Pulmonary artery endothelial cell (primary cell): Measurements from ENCODE around the gene YAP1. TPM values are rescaled to one million over a fixed set of nuclear protein-coding genes. Genes with fewer than 3 reads are reported as not detected.
"Not testable (repeated sequence)": the region's sequence is repeated elsewhere in the genome, so short reads cannot be mapped to it uniquely, and the experiment has no call there.

ENCODE experiments used
- DNase-seq: peaks from one replicate; pipeline ENCODE4 v3.0.0-alpha.2; 2011; ENCODE audit warnings: low read depth, low spot score
- total RNA-seq: library from RNA; depleted of rRNA; stranded (reverse); fragments of >200 nt; gene quantifications from 2 replicates; pipeline ENCODE4 v1.2.3, GENCODE V29; 2014

YAP1 gene
- total RNA-seq, 1 donor from 2014 or later, result 32.0 TPM

DNA sequence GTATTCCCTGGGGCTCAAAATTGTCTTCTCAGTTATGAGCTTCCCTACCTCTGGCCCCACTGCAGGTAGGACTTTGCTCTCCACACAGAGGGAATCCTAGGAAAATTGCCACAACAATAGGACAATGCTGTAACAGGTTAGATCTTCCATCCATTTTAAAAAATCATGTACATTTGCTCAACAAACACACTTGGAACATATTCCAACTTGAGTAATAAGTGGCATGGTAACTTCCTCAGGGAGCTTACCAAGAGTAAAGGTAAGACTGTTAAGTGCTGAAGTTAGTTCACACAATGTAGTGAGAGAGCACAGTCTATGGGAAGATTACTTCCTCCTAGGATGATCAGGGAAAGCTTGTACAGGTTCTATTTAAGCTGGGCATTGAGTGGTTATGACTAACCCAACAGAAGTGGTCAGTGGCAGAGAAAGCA lies 128.2 kb downstream of the YAP1 start:
- no peak for DNase-seq

DNA sequence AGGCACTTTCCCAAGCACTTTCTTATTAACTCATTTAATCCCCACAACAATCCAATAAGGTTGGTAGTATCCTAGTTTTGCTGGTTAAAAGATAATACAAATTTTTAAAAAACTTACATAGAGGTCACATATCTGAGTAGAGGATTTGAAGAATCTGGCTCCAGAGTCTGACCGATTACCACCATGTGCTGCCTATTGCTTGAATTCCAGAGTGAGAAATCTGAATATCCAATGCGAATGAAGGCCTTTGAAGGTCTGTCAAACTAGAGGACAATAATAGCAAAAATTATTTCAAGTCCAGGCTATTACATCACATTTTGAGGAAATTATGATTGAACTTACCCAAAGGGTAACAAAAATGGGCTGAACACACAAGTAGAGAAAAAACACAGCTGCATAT lies 129.2 kb downstream of the YAP1 start:
- no peak for DNase-seq

DNA sequence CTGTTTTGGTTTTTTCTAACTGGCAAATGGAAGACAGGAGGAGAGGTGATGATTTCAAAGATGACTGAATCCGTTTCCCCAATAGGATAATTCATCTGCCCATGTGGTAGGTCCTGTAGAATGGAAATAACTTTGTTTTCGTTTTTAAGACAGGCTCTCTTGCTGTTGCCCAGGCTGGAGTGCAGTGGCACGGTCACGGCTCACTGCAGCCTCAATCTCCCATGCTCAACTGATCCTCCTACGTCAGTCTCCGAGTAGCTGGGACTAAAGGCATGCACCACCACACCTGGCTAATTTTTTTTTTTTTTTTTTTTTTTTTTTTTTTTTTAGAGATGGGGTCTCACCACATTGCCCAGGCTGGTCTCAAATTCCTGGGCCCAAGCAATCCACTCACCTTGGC lies 129.7 kb downstream of the YAP1 start:
- no peak for DNase-seq

DNA sequence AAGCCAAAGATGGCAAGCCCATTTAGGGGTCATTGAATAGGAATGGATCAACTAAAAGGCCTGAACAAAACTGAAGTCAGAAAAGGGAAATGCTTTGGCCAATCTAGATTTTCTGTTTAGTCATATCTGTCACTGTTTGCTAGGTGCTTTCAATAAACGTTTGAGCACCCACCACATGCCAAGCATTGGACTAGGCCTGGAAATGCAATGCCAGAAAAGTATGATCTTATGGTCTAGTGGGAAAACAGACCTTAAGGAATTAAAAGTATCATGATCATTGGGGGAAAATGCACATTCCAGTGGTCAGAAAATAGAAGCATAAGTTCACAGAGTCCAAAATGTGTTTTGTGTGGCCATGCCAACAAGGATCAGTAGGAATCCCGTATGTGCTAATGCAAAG lies 130.3 kb downstream of the YAP1 start:
- no peak for DNase-seq

DNA sequence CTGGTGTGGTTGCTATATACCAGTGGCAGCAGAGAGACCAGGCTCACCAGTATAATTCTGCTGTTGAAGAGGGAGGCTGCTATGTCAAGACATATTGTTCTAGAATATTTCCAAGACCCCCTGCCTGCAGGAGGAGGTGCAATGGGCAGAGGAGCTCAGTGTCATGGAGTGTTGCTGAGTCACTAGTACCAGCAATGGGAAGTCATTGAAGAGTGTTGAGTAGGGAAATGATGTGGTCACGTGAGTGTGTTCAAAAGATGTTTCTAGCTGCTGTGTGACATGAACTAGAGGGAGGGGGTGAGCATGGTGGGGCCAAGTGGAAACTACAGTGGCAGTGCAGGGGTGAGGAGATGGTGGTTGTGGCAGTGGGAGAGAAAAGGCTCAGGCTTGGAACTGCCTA lies 130.8 kb downstream of the YAP1 start:
- DNase-seq, result no peak

DNA sequence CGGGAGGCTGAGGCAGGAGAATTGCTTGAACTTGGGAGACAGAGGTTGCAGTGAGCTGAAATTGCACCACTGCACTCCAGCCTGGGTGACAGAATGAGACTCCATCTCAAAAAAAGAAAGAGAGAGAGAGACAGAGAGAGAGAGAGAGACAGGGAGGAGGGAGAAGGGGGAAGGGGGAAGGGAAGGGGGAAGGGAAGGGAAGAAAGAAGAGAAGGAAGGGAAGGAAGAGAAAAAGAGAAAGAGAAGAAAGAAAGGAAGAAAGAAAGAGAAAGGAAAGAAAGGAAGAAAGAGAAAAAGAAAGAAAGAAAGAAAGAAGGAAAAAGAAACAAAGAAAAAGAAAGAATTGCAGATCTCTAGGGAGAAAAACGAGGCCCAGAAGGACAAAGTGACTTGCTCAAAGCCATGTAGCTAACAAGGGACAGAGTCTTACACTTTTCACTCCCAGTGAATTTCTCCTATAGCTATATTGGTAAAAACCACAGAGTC lies 133.2 kb downstream of the YAP1 start:
- no peak for DNase-seq

DNA sequence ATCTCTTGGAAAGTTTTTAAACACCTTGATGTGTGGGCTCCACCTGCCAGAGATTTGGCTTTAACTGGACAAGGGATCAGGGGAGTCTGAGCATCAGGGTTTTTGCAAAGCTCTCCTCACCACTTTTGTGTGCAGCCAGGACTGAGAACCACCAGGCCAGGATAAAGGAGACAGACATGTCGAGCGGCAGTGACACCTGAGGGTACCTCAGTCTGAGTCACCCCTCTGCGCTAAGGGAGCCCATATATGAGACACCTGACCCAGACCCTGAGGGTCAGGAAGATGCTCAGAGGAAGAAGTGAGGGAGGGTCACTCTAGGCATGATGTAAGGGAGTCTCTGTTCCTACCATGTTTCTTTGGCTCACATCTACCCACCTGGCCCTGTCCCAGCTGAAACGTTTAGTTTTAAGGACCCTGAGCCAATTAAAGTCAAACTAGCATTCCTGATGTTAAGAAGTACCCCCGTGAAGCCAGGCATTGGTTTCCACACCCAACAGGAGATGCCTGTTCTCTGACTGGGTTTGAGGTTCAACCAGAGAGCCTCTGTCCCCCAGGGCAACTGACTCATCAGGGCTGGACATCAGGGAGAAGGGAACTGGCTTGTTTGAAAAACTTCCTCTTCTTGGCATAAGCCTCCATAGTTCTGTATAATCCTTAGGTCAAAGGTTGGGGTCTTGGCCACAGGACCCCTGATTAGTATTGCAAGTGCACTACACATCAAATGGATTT lies 134.6 kb downstream of the YAP1 start:
- no peak for DNase-seq

DNA sequence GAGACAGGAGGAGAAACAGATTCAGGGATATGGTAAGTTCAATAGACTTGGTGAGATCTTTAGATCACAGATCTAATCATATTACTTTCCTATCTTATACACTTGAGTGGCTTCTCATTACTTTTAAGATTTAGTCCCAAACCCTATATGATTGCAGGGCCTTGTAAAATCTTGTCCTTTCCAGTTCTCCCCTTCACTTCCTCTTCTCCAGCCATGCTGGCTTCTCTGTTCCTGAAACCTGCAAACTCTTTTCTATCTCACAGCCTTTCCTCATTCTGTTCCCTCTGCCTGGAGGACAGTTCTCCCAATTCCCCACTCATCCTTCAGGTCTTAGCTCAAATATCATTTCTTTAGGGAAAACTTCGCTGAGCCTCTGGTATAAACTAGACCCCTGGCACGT lies 141.2 kb downstream of the YAP1 start:
- DNase-seq, result no peak

DNA sequence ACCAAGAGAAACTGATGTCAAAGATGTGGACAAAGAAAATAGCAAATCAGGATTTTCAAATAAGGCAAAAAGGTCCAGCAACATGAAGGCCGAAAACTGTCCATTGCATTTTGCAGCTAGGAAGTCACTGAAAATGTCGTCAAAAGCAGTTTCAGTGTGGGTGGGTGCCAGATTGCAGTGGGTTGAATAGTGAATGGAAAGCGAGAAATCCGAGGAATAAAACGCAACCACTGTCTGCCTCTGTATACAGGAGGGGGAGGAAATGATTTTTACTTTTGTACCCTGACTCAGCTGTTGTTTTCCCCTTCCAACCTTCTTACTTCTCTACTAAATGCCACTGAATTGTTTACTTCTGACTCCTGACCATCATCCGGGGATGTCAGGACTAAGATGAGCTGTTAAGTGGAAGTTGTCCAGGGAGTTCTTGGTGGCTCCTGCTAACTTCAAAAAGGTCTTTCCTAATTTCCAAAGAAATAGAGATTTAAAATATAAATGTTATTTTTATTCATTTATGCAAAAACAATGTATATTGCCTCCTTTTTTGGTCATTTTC lies 142.2 kb downstream of the YAP1 start:
- DNase-seq, result no peak

DNA sequence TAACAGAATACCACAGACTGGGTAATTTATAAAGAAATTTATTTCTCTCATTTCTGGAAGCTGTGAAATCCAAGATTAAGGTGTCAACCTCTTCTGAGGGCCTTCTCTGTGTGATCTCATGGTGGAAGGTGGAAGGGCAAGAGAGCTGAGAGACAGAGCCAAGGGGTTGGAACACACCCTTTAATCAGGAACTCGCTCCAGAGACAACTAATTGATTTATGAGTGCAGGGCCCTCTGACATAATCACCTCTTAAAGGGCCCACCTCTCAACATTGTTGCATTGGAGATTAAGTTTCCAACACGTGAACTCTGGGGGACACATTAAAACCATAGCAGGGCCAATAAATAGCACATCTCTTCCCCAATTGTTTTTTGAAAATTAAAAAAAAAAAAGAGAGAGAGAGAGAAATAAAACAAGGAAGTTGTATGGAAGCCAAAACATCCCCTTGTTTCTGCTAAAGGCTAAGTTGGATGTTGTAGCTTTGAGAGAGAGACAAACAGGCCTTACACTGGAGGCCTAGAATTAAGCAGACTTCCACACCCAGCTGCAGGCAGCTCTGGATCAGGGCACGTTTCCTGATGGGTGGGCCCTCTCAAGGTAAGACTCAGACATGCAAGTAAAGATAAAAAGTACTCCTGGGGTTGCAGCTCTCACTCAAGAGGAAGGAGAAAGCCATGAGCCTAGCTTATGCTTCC lies 142.9 kb downstream of the YAP1 start:
- DNase-seq, result no peak

DNA sequence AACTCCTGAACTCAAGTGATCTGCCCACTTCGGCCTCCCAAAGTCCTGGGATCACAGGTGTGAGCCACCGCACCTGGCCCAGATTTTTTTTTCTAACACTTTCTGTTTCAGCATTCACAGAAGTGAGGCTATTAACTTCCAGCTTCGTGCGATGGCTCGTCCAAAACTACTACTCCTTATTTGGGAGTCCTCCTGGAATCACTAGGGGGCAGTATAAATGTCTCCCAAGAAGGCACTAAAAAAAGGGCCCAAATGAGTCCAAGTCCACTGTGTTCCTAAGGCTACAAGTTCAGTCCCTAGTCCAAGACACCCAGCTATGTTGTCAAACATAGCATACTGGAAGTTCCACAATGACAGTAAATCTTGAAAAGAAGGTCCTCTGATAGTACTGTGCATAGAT lies 143.8 kb downstream of the YAP1 start:
- DNase-seq, result no peak

DNA sequence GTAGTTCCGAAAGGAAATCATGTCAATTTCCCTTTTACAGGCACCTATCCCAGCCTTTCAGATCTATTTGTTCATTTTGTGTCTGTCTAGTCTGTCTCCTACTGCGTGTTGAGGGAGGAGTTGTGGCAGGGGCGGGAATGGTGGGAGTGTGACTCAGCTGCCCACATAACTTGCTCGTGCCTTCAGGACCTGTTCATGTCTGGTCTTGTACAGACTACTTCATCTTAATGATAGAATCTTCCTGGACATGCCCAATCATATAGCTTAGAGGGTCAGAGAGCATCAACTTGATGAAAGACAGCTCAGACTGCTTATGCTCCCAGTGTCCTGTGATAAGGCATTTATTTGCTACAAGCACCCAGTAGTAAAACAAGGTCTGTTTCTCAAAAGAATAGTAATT lies 146.0 kb downstream of the YAP1 start:
- no peak for DNase-seq

DNA sequence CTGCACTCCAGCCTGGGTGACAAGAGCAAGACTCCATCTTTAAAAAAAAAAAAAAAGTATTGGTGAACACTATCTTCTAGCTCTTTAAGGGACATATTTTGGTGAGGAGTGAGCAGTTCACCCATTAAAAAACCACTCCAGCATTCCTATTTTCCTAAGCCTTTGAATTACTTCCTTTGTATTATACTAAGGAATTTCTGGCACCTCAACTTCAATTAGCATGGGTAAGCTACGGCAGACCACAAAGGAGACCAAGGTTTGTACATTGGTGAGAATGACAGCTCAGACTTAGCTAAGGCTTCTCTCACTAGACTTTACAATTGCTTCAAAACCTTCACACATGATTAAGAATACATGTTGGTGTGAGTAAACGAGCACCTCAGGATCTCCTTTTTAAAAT lies 150.0 kb downstream of the YAP1 start:
- DNase-seq, result no peak

DNA sequence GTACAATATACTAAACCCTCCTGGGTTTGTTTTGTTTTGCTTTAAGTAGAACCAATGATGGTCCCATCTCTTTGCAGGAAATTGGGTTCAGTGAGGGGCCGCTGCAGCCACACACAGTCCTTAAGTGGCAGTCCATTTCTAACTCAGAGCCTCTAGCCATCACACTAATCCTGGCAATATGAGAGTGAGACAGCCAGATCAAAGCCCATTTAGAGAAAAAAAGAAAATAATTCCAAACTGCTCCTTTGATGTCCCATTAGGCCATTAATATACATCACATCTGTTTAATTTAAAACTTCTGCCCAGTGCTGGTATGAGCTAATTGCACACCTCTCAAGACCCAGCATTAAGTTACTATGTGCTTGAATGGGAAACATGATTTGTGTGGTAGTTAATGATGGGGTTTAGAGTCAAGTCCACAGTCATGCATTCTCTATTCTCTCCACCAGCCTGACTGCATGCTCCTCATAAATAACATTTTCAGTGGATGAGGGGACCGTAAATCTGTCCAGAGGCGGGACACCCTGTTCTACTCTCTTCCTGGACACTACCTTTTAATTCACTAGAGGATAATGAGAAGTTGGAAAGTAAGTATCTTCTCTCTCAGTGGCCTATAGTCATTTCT lies 153.2 kb downstream of the YAP1 start:
- no peak for DNase-seq

DNA sequence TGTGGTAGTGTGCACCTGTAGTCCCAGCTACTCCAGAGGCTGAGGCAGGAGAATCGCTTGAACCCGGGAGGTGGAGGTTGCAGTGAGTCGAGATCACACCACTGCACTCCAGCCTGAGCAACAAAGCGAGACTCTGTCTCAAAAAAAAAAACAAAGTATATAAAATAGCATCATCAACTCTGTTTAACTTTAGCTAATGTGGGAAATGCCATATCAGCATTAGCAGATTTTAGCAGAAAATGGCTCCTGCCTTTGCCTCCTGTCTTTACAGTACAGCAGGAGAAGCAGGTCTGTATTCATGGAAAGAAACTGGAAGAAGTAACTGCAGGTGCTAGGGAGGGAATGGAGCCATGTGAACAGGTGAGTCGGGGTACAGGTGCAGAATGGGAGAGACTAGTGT lies 154.5 kb downstream of the YAP1 start:
- not testable (repeated sequence) for DNase-seq

DNA sequence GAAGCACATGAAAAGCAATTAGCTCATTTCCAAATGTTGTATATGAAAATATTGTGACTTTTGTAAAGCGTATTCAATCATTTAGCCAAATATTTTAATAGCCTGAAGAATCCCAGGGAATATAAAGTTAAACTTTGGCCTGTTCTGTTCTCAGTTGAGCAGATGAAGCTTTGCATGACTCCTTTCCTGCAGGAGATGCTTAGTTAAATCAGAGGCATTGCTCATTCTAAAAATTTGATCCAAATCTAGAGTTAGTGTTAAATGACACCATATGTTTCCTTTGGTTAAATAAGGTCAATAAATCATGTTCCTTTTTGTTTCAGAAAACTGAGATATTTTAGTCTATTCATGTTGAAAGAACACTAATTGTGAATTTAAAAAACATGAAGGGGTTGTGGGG lies 155.9 kb downstream of the YAP1 start:
- DNase-seq, result no peak

DNA sequence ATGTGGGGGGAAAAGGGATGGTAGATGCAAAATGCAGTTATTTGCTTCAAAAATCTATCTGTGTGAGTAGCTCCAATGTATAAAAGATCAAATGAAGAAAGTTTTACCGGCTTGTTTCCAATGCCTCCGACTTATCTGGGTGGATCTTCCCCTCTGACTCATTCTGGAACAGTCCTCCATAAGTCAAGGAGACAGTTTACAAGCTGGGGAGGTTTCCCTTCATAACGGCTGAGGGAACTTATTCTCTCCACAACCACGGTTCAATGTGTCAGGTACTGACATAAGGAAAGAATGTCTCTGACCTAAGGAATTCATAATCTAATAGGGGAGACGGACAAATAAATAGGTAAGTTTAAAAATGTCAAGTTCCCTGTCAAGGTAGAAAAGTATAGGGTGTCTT lies 157.4 kb downstream of the YAP1 start:
- DNase-seq, result no peak

DNA sequence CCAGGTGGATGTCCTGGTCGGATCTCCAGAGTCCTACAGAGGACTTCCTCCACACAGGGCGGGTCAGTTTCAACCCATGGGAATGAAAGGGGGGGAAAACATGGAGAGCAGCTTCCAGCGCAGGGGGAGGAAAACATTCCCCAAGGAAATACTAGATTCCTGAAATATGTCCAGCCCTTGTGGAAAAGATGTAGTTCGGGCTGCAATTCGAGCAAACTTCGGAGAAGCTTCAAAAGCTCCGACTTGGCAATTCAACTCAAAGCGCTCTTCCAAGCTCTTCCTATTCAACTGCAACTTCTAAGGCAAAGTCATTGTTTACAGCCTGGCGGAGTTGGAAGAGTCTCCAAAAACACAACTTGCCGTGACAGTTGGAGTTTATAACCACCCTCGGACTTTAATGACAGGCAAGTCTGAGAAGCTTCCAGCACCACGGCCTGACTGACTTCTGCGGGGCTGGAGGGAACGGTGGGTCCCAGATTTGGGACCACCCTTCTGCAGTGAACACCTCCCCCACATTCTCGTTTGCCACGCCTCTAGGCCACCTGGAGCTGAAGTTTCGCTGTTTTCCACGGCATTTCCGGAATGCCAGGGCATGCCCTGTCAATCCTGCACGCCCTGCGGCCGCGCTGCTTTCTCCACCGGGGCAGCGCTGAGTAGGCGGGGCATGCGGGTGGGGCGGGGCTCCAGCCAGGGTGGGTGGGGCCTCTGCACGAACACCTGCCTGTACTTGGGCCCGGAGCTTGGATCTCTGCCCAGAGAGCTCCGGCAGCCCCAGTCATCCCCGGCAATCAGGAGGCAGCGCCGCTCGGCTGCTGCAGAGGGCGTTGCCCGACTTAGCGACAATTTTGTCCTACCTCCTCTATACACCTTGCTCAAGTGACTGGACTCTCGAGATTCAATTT lies 158.1 kb downstream of the YAP1 start:
- no peak for DNase-seq

DNA sequence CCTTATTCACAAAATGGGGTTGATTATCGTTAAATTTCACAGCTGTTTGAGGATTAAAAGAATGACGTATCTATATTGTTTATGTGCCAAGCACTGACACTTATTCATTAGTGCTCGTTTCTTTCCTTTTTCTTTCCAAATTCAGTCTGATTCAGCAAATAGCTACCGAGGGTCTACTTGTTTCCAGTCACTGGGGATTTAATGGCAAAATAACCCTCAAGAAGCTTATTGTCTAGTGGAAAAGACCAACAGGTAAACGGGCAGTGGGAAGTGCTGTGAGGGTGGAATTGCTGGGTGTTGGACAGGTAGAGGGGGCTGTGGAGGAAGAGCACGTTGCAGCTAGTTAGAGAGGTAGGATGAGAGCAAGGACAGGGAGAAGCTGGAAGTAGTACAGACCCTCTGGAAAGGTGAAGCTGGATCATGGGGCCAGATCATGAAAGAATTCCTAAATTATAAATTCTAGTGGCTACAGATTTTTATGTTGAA lies 158.8 kb downstream of the YAP1 start:
- no peak for DNase-seq

DNA sequence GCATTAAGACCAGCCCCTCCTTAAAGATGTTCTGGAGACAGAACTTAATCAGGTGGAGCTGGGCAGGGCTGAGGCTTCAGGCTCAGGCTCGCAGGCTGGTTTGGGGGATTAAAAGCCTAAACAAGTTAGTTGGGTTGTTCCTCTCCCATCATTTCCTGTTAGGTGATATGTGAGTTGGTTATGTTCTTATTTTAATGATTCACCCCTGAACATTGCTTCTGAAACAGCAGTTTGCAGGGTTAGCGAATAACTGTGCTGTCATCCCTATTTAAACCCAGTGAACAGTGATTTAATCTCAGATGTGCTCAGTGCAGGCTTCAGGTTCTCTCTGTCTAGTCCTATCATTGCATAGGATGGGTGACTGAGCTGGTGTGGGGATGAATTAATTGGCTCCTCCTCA lies 159.7 kb downstream of the YAP1 start:
- no peak for DNase-seq
